CD4-positive, alpha-beta T cell (primary cell): ENCODE measurements around the gene COL18A1. TPM values are rescaled to one million over a fixed set of nuclear protein-coding genes. Genes with fewer than 3 reads are reported as not detected.

Experiments used
- ATAC-seq: fragments of 200-7000 bp; cut with Tn5 transposase; one replicate; pipeline ENCODE4 v1.10.0; 2022; ENCODE audit warnings: mild to moderate bottlenecking; ENCODE audit not compliant: poor library complexity
- CTCF ChIA-PET: fragments of 350-600 bp; sonication (Branson Sonifier 250); formaldehyde crosslinking; loops from one replicate; lab custom pipeline; 2021; ENCODE audit warnings: antibody characterized with exemption, inconsistent platforms; lab: Charles Lee
- POLR2A ChIA-PET: fragments of 350-600 bp; sonication (Branson Sonifier 250); formaldehyde crosslinking; loops from one replicate; lab custom pipeline; 2021; ENCODE audit warnings: antibody characterized with exemption, inconsistent platforms; lab: Charles Lee
- DNase-seq, 14 experiments: peaks; one replicate each; pipeline ENCODE4 v3.0.0-alpha.2; 2013 to 2020; ENCODE audit warnings: mixed read lengths in 2 of 14
- H3K27ac ChIP-seq, 2 donors: one replicate each; pipeline versions ENCODE4 v1.5.1 to v1.7.0; 2013; ENCODE audit warnings: low read length in 2 of 2, low read depth in 1 of 2, mild to moderate bottlenecking in 1 of 2
- H3K27me3 ChIP-seq, 2 experiments: 1 replicate in 1 of 2; 2 replicates in 1 of 2; pipeline versions ENCODE4 v1.6.1 to v1.7.0; 2013; ENCODE audit warnings: low read length in 2 of 2, control low read depth in 1 of 2, mild to moderate bottlenecking in 1 of 2, moderate library complexity in 1 of 2; ENCODE audit not compliant: insufficient read depth in 2 of 2, control insufficient read depth in 1 of 2
- H3K36me3 ChIP-seq: one replicate; pipeline ENCODE4 v1.6.1; 2013; ENCODE audit warnings: low read length, control low read depth; ENCODE audit not compliant: insufficient read depth
- H3K4me1 ChIP-seq: one replicate; pipeline ENCODE4 v1.6.1; 2013; ENCODE audit warnings: low read length, control low read depth; ENCODE audit not compliant: insufficient read depth
- H3K4me3 ChIP-seq: one replicate; pipeline ENCODE4 v1.5.1; 2013; ENCODE audit warnings: mild to moderate bottlenecking, low read length, moderate library complexity
- H3K9me3 ChIP-seq, 2 experiments: 1 replicate in 1 of 2; 2 replicates in 1 of 2; pipeline versions ENCODE4 v1.6.1 to v1.7.0; 2013; ENCODE audit warnings: low read length in 2 of 2, mild to moderate bottlenecking in 2 of 2, control low read depth in 1 of 2, moderate library complexity in 1 of 2; ENCODE audit not compliant: control insufficient read depth in 1 of 2, insufficient read depth in 1 of 2
- H3K27ac Mint-ChIP-seq: one replicate; pipeline ENCODE4 v1.8.0; 2020; ENCODE audit warnings: mixed read lengths
- H3K27me3 Mint-ChIP-seq: one replicate; pipeline ENCODE4 v1.8.0; 2021; ENCODE audit warnings: mixed read lengths
- H3K36me3 Mint-ChIP-seq: one replicate; pipeline ENCODE4 v1.8.0; 2021; ENCODE audit warnings: low read depth, mixed read lengths
- H3K4me1 Mint-ChIP-seq: one replicate; pipeline ENCODE4 v1.8.0; 2021; ENCODE audit warnings: low read depth, mixed read lengths
- H3K4me3 Mint-ChIP-seq: one replicate; pipeline ENCODE4 v1.8.0; 2020; ENCODE audit warnings: mild to moderate bottlenecking, mixed read lengths
- H3K9me3 Mint-ChIP-seq: one replicate; pipeline ENCODE4 v1.8.0; 2020; ENCODE audit warnings: mixed read lengths
- CTCF ChIP-seq: fragments of 200-600 bp; IDR thresholded peaks from one replicate; pipeline ENCODE4 v1.8.0; 2022; ENCODE audit warnings: antibody characterized with exemption, mild to moderate bottlenecking
- intact Hi-C, 2 experiments: fragments of 100-400 bp; cut with DNase I in 1 of 2; cut with micrococcal nuclease in 1 of 2; formaldehyde crosslinking; loops; one replicate each; pipeline versions ENCODE4 v1.15.1 to v1.9.0; 2023 to 2025; cut with DNase I, micrococcal nuclease
- total RNA-seq, 174 experiments: library from RNA in 2 of 174; stranded (reverse) in 2 of 174; gene quantifications; one replicate each; pipeline ENCODE4 v1.2.3 and lab custom pipeline; 2021 to 2026

COL18A1 gene
- total RNA-seq, 2 experiments from 2014 or later, result 15.2 to 16.0 TPM

GRCh38 chr21:45458281-45459170 lies 53.6 kb downstream of the COL18A1 start:
- Mint-ChIP-seq H3K27me3 (peaks cover 4% of the 10 kb centered on the region), H3K36me3 (no peaks in the 10 kb centered on the region), H3K27ac (no peak overlapping the region), H3K9me3 (peaks cover 8% of the 10 kb centered on the region), H3K4me1 (no peaks in the 10 kb centered on the region), H3K4me3 (no peak overlapping the region)
- POLR2A ChIA-PET, result no interaction called here
- Histone ChIP-seq H3K36me3 (no peaks in the 10 kb centered on the region), H3K27me3 (peaks cover 0 to 2% of the 10 kb centered on the region in 2 experiments), H3K4me1 (peaks cover 5% of the 10 kb centered on the region), H3K27ac (no peak overlapping the region), H3K9me3 (peaks cover 6 to 14% of the 10 kb centered on the region in 2 experiments), H3K4me3 (no peak overlapping the region)
- ATAC-seq (no peak), DNase-seq (no peak)
- intact Hi-C loops, result no loop called here
- CTCF ChIA-PET, result no interaction called here
- TF ChIP-seq CTCF, result no peak

GRCh38 chr21:45459171-45460010 lies 54.4 kb downstream of the COL18A1 start:
- Histone ChIP-seq H3K4me1 (peaks cover 5% of the 10 kb centered on the region), H3K27me3 (peaks cover 0 to 2% of the 10 kb centered on the region in 2 experiments), H3K36me3 (no peaks in the 10 kb centered on the region), H3K27ac (no peak overlapping the region), H3K4me3 (no peak overlapping the region), H3K9me3 (peaks cover 6 to 14% of the 10 kb centered on the region in 2 experiments)
- H3K4me3 Mint-ChIP-seq, result no peak overlapping the region
- no peaks in the 10 kb centered on the region for H3K36me3 Mint-ChIP-seq
- peaks cover 4% of the 10 kb centered on the region for H3K27me3 Mint-ChIP-seq
- H3K9me3 Mint-ChIP-seq, result peaks cover 8% of the 10 kb centered on the region
- no peak overlapping the region for H3K27ac Mint-ChIP-seq
- intact Hi-C loops, result no loop called here
- DNase-seq (no peak), ATAC-seq (no peak)
- CTCF ChIA-PET, result no interaction called here
- POLR2A ChIA-PET, result no interaction called here
- no peaks in the 10 kb centered on the region for H3K4me1 Mint-ChIP-seq
- TF ChIP-seq CTCF, result no peak

- H3K9me3 Mint-ChIP-seq, result peaks cover 8% of the 10 kb centered on the region
- H3K4me1 Mint-ChIP-seq, result no peaks in the 10 kb centered on the region
- no peak for ATAC-seq
- POLR2A ChIA-PET, result no interaction called here
- H3K27me3 Mint-ChIP-seq, result peaks cover 9% of the 10 kb centered on the region
- CTCF ChIA-PET, result no interaction called here
- H3K36me3 Mint-ChIP-seq, result no peaks in the 10 kb centered on the region
- TF ChIP-seq CTCF, result no peak
- DNase-seq, result no peak
- Histone ChIP-seq H3K4me1 (peaks cover 5% of the 10 kb centered on the region), H3K27me3 (peaks cover 0 to 2% of the 10 kb centered on the region in 2 experiments), H3K4me3 (no peak overlapping the region), H3K9me3 (peaks cover 6 to 14% of the 10 kb centered on the region in 2 experiments), H3K36me3 (no peaks in the 10 kb centered on the region), H3K27ac (no peak overlapping the region)
- no peak overlapping the region for H3K4me3 Mint-ChIP-seq
- intact Hi-C loops, result no loop called here
- H3K27ac Mint-ChIP-seq, result no peak overlapping the region
Measured at GRCh38 chr21:45460011-45460565, 55.1 kb downstream of the COL18A1 start.
